IMR-90 (cell line): ENCODE data around the gene NKTR. TPM values are rescaled to one million over a fixed set of nuclear protein-coding genes. Genes with fewer than 3 reads are reported as not detected.

Experiments used
- ATAC-seq: fragments of 200-7000 bp; cut with Tn5 transposase; 2 replicates; pipeline ENCODE4 v1.9.1; 2020; ENCODE audit warnings: low read depth, mild to moderate bottlenecking, moderate library complexity
- BruUV-seq: library from RNA; stranded (reverse); fragments of 400-500 nt; replicated peaks from 2 replicates; lab custom pipeline; 2021; lab: Mats Ljungman, UMichigan
- CTCF ChIA-PET: fragments of 300-600 bp; formaldehyde crosslinking; extraction: SDS; loops from one replicate; lab custom pipeline; 2021; ENCODE audit warnings: antibody characterized with exemption; lab: Yijun Ruan, JAX
- POLR2A ChIA-PET: fragments of 300-600 bp; sonication (Branson Sonifier 250); formaldehyde crosslinking; loops from one replicate; lab custom pipeline; 2022; ENCODE audit warnings: antibody characterized with exemption; ENCODE audit not compliant: unreplicated experiment; lab: Charles Lee
- DNase-seq: peaks from one replicate; pipeline ENCODE4 v3.0.0; 2013
- H2AFZ ChIP-seq: replicated peaks from 2 replicates; pipeline ENCODE3; 2013; ENCODE audit warnings: low read length, mild to moderate bottlenecking; ENCODE audit not compliant: poor library complexity
- H2AK5ac ChIP-seq: 2 replicates; pipeline ENCODE4 v1.6.1; 2013; ENCODE audit warnings: low read depth, low read length, inconsistent platforms
- H2AK9ac ChIP-seq: replicated peaks from 2 replicates; pipeline ENCODE3; 2013; ENCODE audit warnings: mild to moderate bottlenecking, low read depth, low read length, moderate library complexity; ENCODE audit not compliant: poor library complexity
- H2BK120ac ChIP-seq: 2 replicates; pipeline ENCODE4 v1.6.1; 2013; ENCODE audit warnings: low read depth, low read length, inconsistent platforms
- H2BK15ac ChIP-seq: 3 replicates; pipeline ENCODE4 v1.6.1; 2013; ENCODE audit warnings: low read depth, low read length, inconsistent platforms
- H2BK20ac ChIP-seq: 2 replicates; pipeline ENCODE4 v1.6.1; 2013; ENCODE audit warnings: low read depth, mild to moderate bottlenecking, inconsistent platforms, low read length, moderate library complexity
- H2BK5ac ChIP-seq: 2 replicates; pipeline ENCODE4 v1.6.1; 2013; ENCODE audit warnings: mild to moderate bottlenecking, low read depth, low read length, inconsistent platforms; ENCODE audit not compliant: poor library complexity, severe bottlenecking
- H3K14ac ChIP-seq: replicated peaks from 2 replicates; pipeline ENCODE4 v1.6.1; 2013; ENCODE audit warnings: low read depth, low read length, inconsistent platforms
- H3K18ac ChIP-seq: 2 replicates; pipeline ENCODE4 v1.6.1; 2013; ENCODE audit warnings: low read depth, low read length, control low read depth
- H3K23ac ChIP-seq: 2 replicates; pipeline ENCODE4 v1.6.1; 2013; ENCODE audit warnings: low read depth, low read length, inconsistent platforms
- H3K27ac ChIP-seq: 2 replicates; pipeline ENCODE4 v1.5.1; 2013; ENCODE audit warnings: mild to moderate bottlenecking, control low read depth, low read length; ENCODE audit not compliant: insufficient read depth
- H3K27me3 ChIP-seq: 2 replicates; pipeline ENCODE4 v1.6.1; 2013; ENCODE audit warnings: low read length; ENCODE audit not compliant: control insufficient read depth, insufficient read depth
- H3K36me3 ChIP-seq: 2 replicates; pipeline ENCODE4 v1.6.1; 2013; ENCODE audit warnings: low read length, mixed read lengths; ENCODE audit not compliant: control insufficient read depth, insufficient read depth
- H3K4ac ChIP-seq: 2 replicates; pipeline ENCODE4 v1.6.1; 2013; ENCODE audit warnings: low read depth, low read length, inconsistent platforms
- H3K4me1 ChIP-seq: 2 replicates; pipeline ENCODE4 v1.6.1; 2013; ENCODE audit warnings: low read length, mixed read lengths; ENCODE audit not compliant: control insufficient read depth, insufficient read depth
- H3K4me2 ChIP-seq: 2 replicates; pipeline ENCODE4 v1.6.1; 2013; ENCODE audit warnings: low read depth, mild to moderate bottlenecking, control low read depth, low read length, moderate library complexity
- H3K4me3 ChIP-seq: 2 replicates; pipeline ENCODE4 v1.5.1; 2013; ENCODE audit warnings: low read depth, mild to moderate bottlenecking, control low read depth, low read length, moderate library complexity; ENCODE audit not compliant: insufficient read depth
- H3K56ac ChIP-seq: 2 replicates; pipeline ENCODE4 v1.6.1; 2013; ENCODE audit warnings: low read length, inconsistent platforms; ENCODE audit not compliant: insufficient read depth; ENCODE audit errors: extremely low read depth
- H3K79me1 ChIP-seq, 2 experiments: 2 replicates each; pipeline ENCODE4 v1.6.1; 2013; ENCODE audit warnings: low read length in 2 of 2, inconsistent platforms in 1 of 2, low read depth in 1 of 2
- H3K9ac ChIP-seq: 2 replicates; pipeline ENCODE4 v1.6.1; 2013; ENCODE audit warnings: low read depth, low read length, control low read depth
- H3K9me1 ChIP-seq: 2 replicates; pipeline ENCODE4 v1.6.1; 2013; ENCODE audit warnings: low read length, inconsistent platforms; ENCODE audit not compliant: insufficient read depth
- H3K9me3 ChIP-seq: 2 replicates; pipeline ENCODE4 v1.6.1; 2013; ENCODE audit warnings: low read length; ENCODE audit not compliant: control insufficient read depth, insufficient read depth
- H4K20me1 ChIP-seq: 2 replicates; pipeline ENCODE4 v1.6.1; 2013; ENCODE audit warnings: low read length, inconsistent platforms; ENCODE audit not compliant: insufficient read depth
- H4K5ac ChIP-seq: 2 replicates; pipeline ENCODE4 v1.6.1; 2013; ENCODE audit warnings: mild to moderate bottlenecking, low read depth, low read length, control low read depth
- H4K8ac ChIP-seq, 2 experiments: 2 replicates each; pipeline ENCODE4 v1.6.1; 2013; ENCODE audit warnings: low read depth in 2 of 2, low read length in 2 of 2, control low read depth in 1 of 2, inconsistent platforms in 1 of 2
- H4K91ac ChIP-seq: 2 replicates; pipeline ENCODE4 v1.6.1; 2013; ENCODE audit warnings: low read depth, low read length, inconsistent platforms; ENCODE audit not compliant: insufficient read depth
- BHLHE40 ChIP-seq: fragments of 150-350 bp; IDR thresholded peaks from 2 replicates; pipeline ENCODE4 v1.6.1; 2016; ENCODE audit warnings: mild to moderate bottlenecking, low read depth, low read length
- CEBPB ChIP-seq: IDR thresholded peaks from 2 replicates; pipeline ENCODE4 v1.6.1; 2012; ENCODE audit warnings: low read depth, low read length, improper control_type of control experiment
- CHD1 ChIP-seq: IDR thresholded peaks from 2 replicates; pipeline ENCODE4 v1.6.1; 2012; ENCODE audit warnings: low read depth, low read length, improper control_type of control experiment
- FOS ChIP-seq: fragments of 150-350 bp; IDR thresholded peaks from 2 replicates; pipeline ENCODE4 v1.6.1; 2016; ENCODE audit warnings: low read depth, low read length
- MAFK ChIP-seq: IDR thresholded peaks from 2 replicates; pipeline ENCODE4 v1.6.1; 2012; ENCODE audit warnings: low read depth, low read length, improper control_type of control experiment
- MAZ ChIP-seq: IDR thresholded peaks from 2 replicates; pipeline ENCODE4 v1.6.1; 2012; ENCODE audit warnings: low read depth, mild to moderate bottlenecking, low read length, improper control_type of control experiment, moderate library complexity, borderline replicate concordance
- MXI1 ChIP-seq: IDR thresholded peaks from 2 replicates; pipeline ENCODE4 v1.6.1; 2012; ENCODE audit warnings: low read depth, mild to moderate bottlenecking, low read length, moderate library complexity, borderline replicate concordance
- NFE2L2 ChIP-seq: fragments of 150-350 bp; IDR thresholded peaks from 2 replicates; pipeline ENCODE4 v1.6.1; 2016; ENCODE audit warnings: low read depth, mild to moderate bottlenecking, low read length
- POLR2A ChIP-seq: IDR thresholded peaks from 2 replicates; pipeline ENCODE4 v1.6.1; 2012; ENCODE audit warnings: mild to moderate bottlenecking, low read depth, low read length
- RAD21 ChIP-seq: IDR thresholded peaks from 2 replicates; pipeline ENCODE4 v1.6.1; 2012; ENCODE audit warnings: low read length, improper control_type of control experiment
- RCOR1 ChIP-seq: IDR thresholded peaks from 2 replicates; pipeline ENCODE4 v1.6.1; 2012; ENCODE audit warnings: mild to moderate bottlenecking, low read length, improper control_type of control experiment; ENCODE audit not compliant: insufficient replicate concordance
- RFX5 ChIP-seq: IDR thresholded peaks from 2 replicates; pipeline ENCODE4 v1.8.0; 2012; ENCODE audit warnings: low read depth, mild to moderate bottlenecking, low read length, moderate library complexity
- SMC3 ChIP-seq: fragments of 150-350 bp; IDR thresholded peaks from 2 replicates; pipeline ENCODE4 v1.6.1; 2016; ENCODE audit warnings: low read depth, mild to moderate bottlenecking, antibody characterized with exemption, low read length, moderate library complexity
- WGBS, 2 experiments: methylation state at CpG; one replicate each; pipeline versions ENCODE4 v1.1.5 to v1.1.7; 2013; ENCODE audit warnings: missing lambda C conversion rate in 2 of 2; ENCODE audit not compliant: insufficient read length in 1 of 2; ENCODE audit errors: extremely low coverage in 2 of 2; 5-methylcytosine and 5-hydroxymethylcytosine counted together
- dilution Hi-C: fragments of 300-500 bp; cut with HindIII; formaldehyde crosslinking; loops from one replicate; pipeline ENCODE4 v1.14.3; 2018; ENCODE audit warnings: low sequenced_read_pairs; ENCODE audit not compliant: unreplicated experiment
- in situ Hi-C: fragments of 300-500 bp; cut with MboI; formaldehyde crosslinking; loops from 3 replicates; pipeline ENCODE4 v1.14.3; 2019; ENCODE audit warnings: low sequenced_read_pairs, inconsistent platforms, mixed read lengths
- intact Hi-C: fragments of 100-400 bp; cut with micrococcal nuclease; formaldehyde crosslinking; loops from 2 replicates; pipeline ENCODE4 v1.10.0; 2022
- polyA plus RNA-seq, 3 experiments: library from polyadenylated mRNA; depleted of rRNA; stranded (reverse); fragments of >200 nt; gene quantifications; 2 replicates each; pipeline ENCODE4 v1.2.3, GENCODE V29; 2012; ENCODE audit warnings: low replicate concordance in 1 of 3
- total RNA-seq: library from RNA; depleted of rRNA; stranded (reverse); fragments of >200 nt; gene quantifications from 2 replicates; pipeline ENCODE4 v1.2.3, GENCODE V29; 2012
- TF ChIP-seq, protein P1 (sequence below): fragments of 150-350 bp; IDR thresholded peaks from 2 replicates; pipeline ENCODE4 v1.6.1; 2016; ENCODE audit warnings: low read depth, mild to moderate bottlenecking, low read length, moderate library complexity, borderline replicate concordance
- TF ChIP-seq, protein P2 (sequence below): conservative IDR thresholded peaks from 2 replicates; pipeline ENCODE4 v1.5.1; 2012; ENCODE audit warnings: mild to moderate bottlenecking, low read depth, low read length, improper control_type of control experiment
- TF ChIP-seq, protein P3 (sequence below): fragments of 150-350 bp; IDR thresholded peaks from 2 replicates; pipeline ENCODE4 v1.6.1; 2017; ENCODE audit warnings: mild to moderate bottlenecking, antibody characterized with exemption, low read length, low read depth

NKTR gene
- total and polyA plus RNA-seq, 2 of the 4 experiments (the other 2 are of a cell fraction), result 24.0 to 30.7 TPM

DNA sequence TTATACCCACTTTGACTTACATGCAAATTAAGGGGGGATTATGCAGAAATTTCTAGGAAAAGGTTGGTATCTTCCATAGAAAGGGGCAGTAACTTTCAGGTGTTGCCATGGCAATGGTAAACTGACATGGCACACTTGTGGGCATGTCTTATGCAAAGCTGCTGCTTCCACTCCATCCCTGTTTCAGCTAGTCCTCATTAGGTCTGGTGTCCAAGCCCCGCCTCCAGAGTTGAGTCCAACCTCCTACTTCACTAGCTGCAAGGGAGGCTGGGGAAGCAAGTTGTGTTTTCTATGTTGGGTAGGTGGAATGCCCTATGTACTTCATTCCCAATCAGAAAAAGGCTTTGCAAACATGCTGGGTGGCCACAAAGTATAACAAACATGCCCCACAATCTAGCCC lies 70.2 kb downstream of the NKTR start:
- H3K9ac ChIP-seq, result no peak overlapping the region
- H3K23ac ChIP-seq, result no peak overlapping the region
- POLR2A ChIA-PET, result no interaction called here
- no peak overlapping the region for H3K27ac ChIP-seq
- no peak overlapping the region for H4K91ac ChIP-seq
- no peaks in the 10 kb centered on the region for H4K20me1 ChIP-seq
- no peak overlapping the region for H2AK5ac ChIP-seq
- peaks cover 9% of the 10 kb centered on the region; the same call in 1 of the 2 replicates for H3K27me3 ChIP-seq
- no peak overlapping the region for H3K4me3 ChIP-seq
- intact Hi-C loops, result no loop called here
- H2BK15ac ChIP-seq, result no peak overlapping the region
- BruUV-seq, result no TSS peak
- no peak overlapping the region for H2AK9ac ChIP-seq
- H3K4me1 ChIP-seq, result no peaks in the 10 kb centered on the region; the same call in 1 of the 2 replicates
- H2AFZ ChIP-seq, result no peak overlapping the region
- no peak overlapping the region for H3K14ac ChIP-seq
- in situ Hi-C loops, result no loop called here
- H2BK20ac ChIP-seq, result no peak overlapping the region
- no peak overlapping the region for H3K56ac ChIP-seq
- no peak overlapping the region for H4K5ac ChIP-seq
- no peak overlapping the region for H3K4me2 ChIP-seq
- no peak overlapping the region for H2BK5ac ChIP-seq
- dilution Hi-C loops, result no loop called here
- ATAC-seq (no peak), DNase-seq (no peak)
- H3K36me3 ChIP-seq, result no peaks in the 10 kb centered on the region
- CTCF ChIA-PET, result no interaction called here
- no peaks in the 10 kb centered on the region for H3K79me1 ChIP-seq
- H3K9me1 ChIP-seq, result 0 out of 2 replicates have a peak, but pooled peaks cover 3% of the 10 kb centered on the region
- WGBS, 2 experiments, result no CpG with 5 or more reads among the region's 1 CpG
- no peak overlapping the region for H4K8ac ChIP-seq
- H3K18ac ChIP-seq, result no peak overlapping the region
- H2BK120ac ChIP-seq, result no peak overlapping the region
- no peak overlapping the region for H3K4ac ChIP-seq
- peaks cover 5% of the 10 kb centered on the region for H3K9me3 ChIP-seq
- TF ChIP-seq CEBPB (no peak), SMC3 (no peak), CHD1 (no peak), MXI1 (no peak), BHLHE40 (no peak), RAD21 (no peak), NFE2L2 (no peak), RCOR1 (no peak), FOS (no peak), RFX5 (no peak), MAZ (no peak), MAFK (no peak), POLR2A (no peak)
- TF ChIP-seq, protein P1, sequence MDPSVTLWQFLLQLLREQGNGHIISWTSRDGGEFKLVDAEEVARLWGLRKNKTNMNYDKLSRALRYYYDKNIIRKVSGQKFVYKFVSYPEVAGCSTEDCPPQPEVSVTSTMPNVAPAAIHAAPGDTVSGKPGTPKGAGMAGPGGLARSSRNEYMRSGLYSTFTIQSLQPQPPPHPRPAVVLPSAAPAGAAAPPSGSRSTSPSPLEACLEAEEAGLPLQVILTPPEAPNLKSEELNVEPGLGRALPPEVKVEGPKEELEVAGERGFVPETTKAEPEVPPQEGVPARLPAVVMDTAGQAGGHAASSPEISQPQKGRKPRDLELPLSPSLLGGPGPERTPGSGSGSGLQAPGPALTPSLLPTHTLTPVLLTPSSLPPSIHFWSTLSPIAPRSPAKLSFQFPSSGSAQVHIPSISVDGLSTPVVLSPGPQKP, result no peak
- TF ChIP-seq, protein P2, sequence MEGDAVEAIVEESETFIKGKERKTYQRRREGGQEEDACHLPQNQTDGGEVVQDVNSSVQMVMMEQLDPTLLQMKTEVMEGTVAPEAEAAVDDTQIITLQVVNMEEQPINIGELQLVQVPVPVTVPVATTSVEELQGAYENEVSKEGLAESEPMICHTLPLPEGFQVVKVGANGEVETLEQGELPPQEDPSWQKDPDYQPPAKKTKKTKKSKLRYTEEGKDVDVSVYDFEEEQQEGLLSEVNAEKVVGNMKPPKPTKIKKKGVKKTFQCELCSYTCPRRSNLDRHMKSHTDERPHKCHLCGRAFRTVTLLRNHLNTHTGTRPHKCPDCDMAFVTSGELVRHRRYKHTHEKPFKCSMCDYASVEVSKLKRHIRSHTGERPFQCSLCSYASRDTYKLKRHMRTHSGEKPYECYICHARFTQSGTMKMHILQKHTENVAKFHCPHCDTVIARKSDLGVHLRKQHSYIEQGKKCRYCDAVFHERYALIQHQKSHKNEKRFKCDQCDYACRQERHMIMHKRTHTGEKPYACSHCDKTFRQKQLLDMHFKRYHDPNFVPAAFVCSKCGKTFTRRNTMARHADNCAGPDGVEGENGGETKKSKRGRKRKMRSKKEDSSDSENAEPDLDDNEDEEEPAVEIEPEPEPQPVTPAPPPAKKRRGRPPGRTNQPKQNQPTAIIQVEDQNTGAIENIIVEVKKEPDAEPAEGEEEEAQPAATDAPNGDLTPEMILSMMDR, result no peak
- TF ChIP-seq, protein P3, sequence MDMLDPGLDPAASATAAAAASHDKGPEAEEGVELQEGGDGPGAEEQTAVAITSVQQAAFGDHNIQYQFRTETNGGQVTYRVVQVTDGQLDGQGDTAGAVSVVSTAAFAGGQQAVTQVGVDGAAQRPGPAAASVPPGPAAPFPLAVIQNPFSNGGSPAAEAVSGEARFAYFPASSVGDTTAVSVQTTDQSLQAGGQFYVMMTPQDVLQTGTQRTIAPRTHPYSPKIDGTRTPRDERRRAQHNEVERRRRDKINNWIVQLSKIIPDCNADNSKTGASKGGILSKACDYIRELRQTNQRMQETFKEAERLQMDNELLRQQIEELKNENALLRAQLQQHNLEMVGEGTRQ, result no peak
